NCI-H2107 treated with DMSO at 0.1 percent for 48 hours (cell line): ENCODE data around the gene HSBP1L1.

ENCODE experiments used
- DNase-seq: peaks from one replicate; lab custom pipeline; 2025; ENCODE audit not compliant: unreplicated experiment; lab: John Stamatoyannopoulos, UW

Gene HSBP1L1

GRCh38 chr18:79964330-79965118 lies at the start of gene HSBP1L1:
Gene HSBP1L1, plus strand, starts transcription at chr18:79964643. Its CDS starts 93 bp downstream, at chr18:79964736.
- no peak for DNase-seq

DNA sequence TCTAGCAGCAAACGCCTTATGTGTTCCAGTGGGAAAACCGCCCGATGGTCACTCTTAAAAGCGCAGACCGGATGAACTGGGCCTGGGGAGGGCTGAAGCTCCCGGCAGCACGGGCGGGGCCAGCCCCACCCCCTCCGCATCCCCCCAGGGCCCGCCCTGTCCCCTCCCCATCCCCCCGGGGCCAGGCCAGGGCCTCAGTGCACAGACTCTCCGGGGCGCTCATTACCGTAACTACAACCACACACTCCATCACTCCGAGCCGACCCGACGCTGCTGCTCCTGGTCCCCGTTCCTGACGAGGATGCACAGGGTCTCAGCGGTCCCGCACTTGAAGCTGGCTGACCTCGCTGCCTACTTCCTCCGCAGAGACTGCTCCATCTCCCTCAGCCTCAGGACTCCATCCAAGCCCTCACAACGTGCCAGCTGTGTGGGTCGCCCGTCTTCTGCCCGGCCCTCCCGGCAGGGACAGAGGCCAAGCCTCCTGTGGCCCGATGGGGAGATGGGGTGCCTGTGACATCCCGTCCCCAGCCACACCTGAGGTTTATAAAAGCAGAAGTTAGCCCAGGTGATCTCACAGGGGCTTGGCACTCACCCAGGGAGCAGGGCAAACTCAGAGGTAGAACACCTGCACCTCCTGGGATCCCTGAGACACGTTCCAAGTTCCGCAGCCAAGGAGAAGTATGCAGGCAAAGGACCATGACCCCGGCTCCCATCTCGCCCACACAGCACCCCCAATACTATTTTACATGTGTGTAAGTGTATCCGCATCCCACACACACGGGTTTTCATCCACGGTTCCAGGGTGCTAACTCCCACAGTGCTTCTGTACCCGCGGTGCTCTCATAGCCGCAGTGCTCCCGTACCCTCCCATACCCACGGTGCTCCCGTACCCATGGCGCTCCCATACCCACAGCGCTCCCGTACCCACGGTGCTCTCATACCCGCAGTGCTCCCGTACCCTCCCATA lies 49.0 kb upstream of the HSBP1L1 start:
- no peak for DNase-seq

DNA sequence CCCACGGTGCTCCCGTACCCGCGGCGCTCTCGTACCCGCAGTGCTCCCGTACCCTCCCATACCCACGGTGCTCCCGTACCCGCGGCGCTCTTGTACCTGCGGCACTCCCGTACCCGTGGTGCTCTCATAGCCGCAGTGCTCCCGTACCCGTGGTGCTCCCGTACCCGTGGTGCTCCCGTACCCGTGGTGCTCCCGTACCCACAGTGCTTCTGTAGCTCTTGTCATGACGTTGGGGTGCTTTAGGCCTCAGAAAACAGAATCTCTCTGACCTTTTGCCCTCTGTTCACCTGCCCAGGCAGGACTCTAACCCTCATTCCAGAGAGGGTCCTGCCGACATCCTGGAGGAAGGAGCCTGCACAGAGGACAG lies 48.3 kb upstream of the HSBP1L1 start:
- DNase-seq: no peak

GRCh38 chr18:79916546-79917168 lies 47.8 kb upstream of the HSBP1L1 start:
- no peak for DNase-seq

DNA sequence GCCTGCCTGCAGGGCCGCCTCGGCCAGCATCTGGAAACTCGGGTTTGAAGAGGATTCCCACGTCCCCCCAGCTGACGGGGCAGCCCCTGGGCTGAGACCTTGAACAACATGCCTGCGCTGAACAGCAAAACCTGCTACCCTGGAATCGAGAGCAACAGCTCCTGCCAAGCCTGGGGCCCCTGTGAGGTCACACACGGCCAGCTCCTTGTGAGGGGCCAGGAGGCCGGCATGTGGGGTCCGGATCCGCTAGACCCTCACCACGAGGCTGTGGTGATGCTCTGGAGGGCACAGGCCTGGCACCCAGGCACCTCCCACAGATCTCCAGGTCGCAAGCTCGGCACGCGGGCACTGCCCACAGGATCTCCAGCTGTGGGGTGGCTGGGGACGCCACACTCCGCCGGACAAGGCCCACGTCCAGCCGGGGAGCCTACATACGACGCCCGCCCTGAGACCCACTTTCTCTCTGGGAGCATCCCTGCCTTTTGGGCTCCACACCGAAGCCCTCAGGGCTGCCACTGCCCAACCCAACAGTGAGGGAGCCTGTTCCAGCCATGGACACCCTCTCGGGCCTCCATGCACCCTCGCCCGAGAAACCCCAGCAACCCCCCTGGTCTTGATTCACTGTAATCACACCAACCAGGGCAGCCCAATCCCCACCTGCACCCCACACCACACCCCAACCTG lies 47.1 kb upstream of the HSBP1L1 start:
- no peak for DNase-seq

- DNase-seq: no peak
Measured at GRCh38 chr18:79917853-79918614, 46.4 kb upstream of the HSBP1L1 start.

DNA sequence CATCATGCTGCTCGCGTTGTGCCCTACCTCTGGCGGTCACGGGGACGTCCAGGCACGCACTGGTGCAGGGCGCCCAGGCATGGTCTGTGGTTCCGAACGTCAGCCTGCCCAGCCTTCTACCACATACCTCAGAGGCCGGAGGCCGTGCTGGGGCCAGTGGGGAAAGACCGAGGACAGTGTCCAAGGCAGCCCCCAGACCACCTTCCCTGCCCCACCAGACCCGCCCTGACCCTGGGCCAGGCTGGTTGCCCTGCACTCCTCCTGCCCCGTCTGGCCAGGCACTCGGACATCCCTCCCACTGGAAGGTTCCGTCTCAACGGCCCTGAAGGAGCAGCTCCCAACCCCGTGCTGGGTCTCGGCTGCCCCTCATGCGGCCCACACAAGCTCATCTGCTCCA lies 45.8 kb upstream of the HSBP1L1 start:
- no peak for DNase-seq

DNA sequence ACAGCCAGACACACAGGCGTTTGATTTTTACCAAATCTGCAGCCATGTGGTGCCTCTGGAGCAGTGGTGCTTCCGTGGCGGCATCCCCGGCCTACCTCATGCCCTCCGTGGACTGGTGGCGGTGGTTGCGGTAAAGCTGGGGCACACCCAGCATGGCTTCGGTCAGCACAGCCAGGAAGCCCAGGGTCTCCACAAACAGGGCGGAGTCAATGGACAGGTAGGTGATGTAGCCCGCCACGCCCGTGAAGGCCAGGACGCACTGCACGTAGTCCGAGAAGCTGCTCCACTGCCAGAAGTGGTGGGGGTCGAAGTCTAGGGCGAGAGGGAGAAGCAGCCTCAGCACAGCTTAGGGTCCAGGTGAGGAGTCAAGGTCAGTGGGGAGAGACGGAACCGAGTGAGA lies 45.4 kb upstream of the HSBP1L1 start:
- no peak for DNase-seq

DNA sequence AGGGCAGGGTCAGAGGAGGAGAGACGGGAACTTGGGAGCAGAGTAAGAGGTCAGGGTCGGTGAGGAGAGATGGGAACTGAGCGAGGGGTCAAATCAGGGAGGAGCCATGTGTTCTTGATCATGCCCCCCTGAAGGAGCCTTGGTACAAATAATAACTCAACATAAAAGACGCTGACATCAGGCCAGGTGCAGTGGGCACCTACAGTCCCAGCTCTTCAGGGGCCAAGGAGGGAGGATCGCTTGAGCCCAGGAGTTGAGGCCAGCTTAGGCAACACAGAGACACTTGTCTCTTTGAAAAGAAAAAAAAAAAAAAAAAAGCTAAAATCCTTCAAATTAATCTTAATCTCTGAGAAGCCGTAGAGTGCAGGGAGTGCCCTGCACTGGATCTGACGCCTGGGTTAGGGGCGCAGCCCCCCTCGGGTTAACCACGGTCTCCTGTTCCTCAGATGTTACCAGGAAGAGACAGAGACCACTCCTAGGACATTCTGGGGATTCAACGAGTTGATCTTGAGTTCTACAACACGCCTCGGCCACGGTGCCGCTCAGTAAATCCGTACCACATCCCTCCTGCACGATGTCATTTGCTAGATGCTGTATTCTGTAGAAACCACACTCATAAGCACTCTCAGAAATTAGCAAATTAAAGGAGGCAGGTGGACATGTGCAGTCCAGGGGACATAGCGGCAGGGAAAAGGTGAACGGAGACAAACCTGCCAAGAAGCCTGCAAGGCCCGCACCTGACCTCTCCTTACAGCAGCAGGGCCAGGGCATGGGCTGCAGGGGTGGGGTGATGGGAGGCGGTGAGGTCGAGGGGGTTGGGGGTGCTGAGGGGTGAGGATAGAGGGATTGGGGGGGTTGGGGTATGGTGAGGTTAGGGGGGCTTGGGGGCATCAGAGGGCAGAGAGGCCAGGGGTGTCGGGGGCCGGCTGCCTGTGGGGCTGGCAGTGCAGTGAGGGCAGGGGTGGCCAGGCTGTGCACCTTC lies 42.2 kb upstream of the HSBP1L1 start:
- DNase-seq: no peak

DNA sequence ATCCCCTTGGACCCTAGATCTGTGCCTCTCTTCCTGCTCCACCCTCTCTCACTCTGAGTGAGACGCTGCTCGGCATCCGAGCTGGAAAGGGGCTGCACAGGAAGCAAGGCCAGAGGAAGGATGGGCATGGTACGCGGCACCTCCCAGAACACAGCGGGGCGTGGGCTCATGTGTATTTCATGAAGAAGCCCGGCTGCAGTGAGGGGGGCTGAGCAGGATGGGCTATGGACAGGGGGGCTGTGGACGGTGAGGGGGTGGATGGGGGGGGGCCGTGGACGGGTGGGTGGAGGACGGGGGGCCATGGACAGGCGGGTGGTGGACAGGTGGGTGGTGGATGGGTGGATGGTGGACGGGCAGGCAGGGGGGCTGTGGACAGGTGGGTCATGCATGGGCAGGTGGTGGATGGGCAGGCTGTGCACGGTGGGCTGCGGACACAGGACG lies 41.5 kb upstream of the HSBP1L1 start:
- DNase-seq: no peak

DNA sequence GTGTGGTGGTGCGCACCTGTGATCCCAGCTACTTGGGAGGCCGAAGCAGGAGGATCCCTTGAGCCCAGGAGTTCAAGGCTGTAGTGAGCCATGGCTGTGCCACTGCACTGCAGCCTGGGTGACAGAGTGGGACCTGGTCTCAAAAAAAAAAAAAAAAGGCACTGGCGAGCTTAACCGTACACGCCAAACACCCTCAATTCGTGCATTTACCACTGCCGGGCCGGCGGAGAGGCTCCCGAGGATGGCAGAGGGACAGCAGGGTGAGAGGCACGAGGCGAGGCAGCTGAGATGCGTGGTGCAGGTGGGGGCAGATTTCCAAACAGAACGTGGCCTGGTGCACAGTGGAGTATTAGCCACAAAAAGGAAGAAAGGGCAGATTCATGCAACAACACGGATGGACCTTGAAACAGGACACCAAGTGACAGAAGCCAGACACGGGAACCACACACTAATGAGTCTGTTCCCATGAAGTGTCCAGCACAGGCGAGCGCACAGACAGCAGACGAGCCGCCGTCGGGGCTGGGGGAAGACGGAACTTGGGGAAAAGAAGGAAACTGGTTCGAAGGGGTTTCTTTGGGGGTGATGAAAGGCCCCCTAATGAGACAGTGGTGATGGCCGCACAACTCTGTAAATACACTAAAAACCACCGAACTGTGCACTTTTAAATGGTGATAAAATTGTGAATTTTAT lies 40.4 kb upstream of the HSBP1L1 start:
- no peak for DNase-seq

- peak; percentile 78 for DNase-seq
Measured at GRCh38 chr18:79924814-79925731, 39.4 kb upstream of the HSBP1L1 start.

GRCh38 chr18:79926306-79926705 lies 38.1 kb upstream of the HSBP1L1 start:
- no peak for DNase-seq

- DNase-seq: peak; percentile 7
Measured at GRCh38 chr18:79926715-79927606, 37.5 kb upstream of the HSBP1L1 start.

- DNase-seq: no peak
Measured at GRCh38 chr18:79927607-79928562, 36.6 kb upstream of the HSBP1L1 start.
